Renal pelvis (tissue), 4 donors: ENCODE data around the gene LCMT2. TPM values are rescaled to one million over a fixed set of nuclear protein-coding genes. Genes with fewer than 3 reads are reported as not detected.

Experiments used
- DNase-seq: peaks from one replicate; pipeline ENCODE4 v3.0.0-alpha.2; 2013
- polyA plus RNA-seq, 3 donors: library from polyadenylated mRNA; unstranded; fragments of 120-200 nt; gene quantifications; one replicate each; pipeline ENCODE4 v1.2.1, GENCODE V29; 2013; ENCODE audit not compliant: insufficient read length in 3 of 3

The LCMT2 gene
- polyA plus RNA-seq, 3 donors = 11.5 to 14.4 (median 12.7) TPM

- no peak for DNase-seq
Measured at GRCh38 chr15:43277231-43277823, 53.0 kb downstream of the LCMT2 start.

GRCh38 chr15:43276563-43277200 is 53.7 kb downstream of the LCMT2 start:
- no peak for DNase-seq

GRCh38 chr15:43275740-43276562 is 54.4 kb downstream of the LCMT2 start:
- no peak for DNase-seq

- DNase-seq = no peak
Measured at GRCh38 chr15:43274136-43274535, 56.2 kb downstream of the LCMT2 start.

Other genes starting within 250 kb of the LCMT2 start
- 10 to 100 TPM; 19.4 to 26.4 (median 23.1) TPM for gene UBR1, start 224.5 kb downstream of the LCMT2 start, polyA plus RNA-seq
- 10 to 100 TPM; 11.1 to 18.7 (median 16.2) TPM for gene TMEM62, start 197.0 kb downstream of the LCMT2 start, polyA plus RNA-seq
- gene CCNDBP1, start 145.2 kb downstream of the LCMT2 start, polyA plus RNA-seq = 10 to 100 TPM; 47.0 to 56.4 (median 52.6) TPM
- gene EPB42, start 109.6 kb downstream of the LCMT2 start, polyA plus RNA-seq = 1 to 10 TPM in 2 of 3 donors, under 1 TPM in 1; 0.83 to 1.1 (median 1.1) TPM
- gene TGM5, start 63.6 kb downstream of the LCMT2 start, polyA plus RNA-seq = not detected
- gene TGM7, start 28.3 kb downstream of the LCMT2 start, polyA plus RNA-seq = under 1 TPM in 1 of 3 donors, not detected in 2; 0.09 TPM
- gene ZSCAN29, start 40.5 kb upstream of the LCMT2 start, polyA plus RNA-seq = 10 to 100 TPM; 23.3 to 36.4 (median 36.4) TPM
- gene TUBGCP4, start 40.5 kb upstream of the LCMT2 start, polyA plus RNA-seq = 10 to 100 TPM; 23.7 to 35.0 (median 31.5) TPM
- 100 to 1,000 TPM in 1 of 3 donors, 10 to 100 TPM in 2; 69.5 to 116 (median 99.3) TPM for gene TP53BP1, start 162.6 kb upstream of the LCMT2 start, polyA plus RNA-seq
- 1 to 10 TPM; 7.7 to 9.6 (median 8.2) TPM for gene MAP1A, start 187.0 kb upstream of the LCMT2 start, polyA plus RNA-seq